Heart left ventricle (tissue), 16 donors: Measurements from ENCODE around the gene GRIA3. TPM values are rescaled to one million over a fixed set of nuclear protein-coding genes. Genes with fewer than 3 reads are reported as not detected.

Experiments
- ATAC-seq, 4 donors: fragments of 200-7000 bp; cut with Tn5 transposase; one replicate each; pipeline ENCODE4 v1.9.1; 2020 to 2022; ENCODE audit warnings: moderate library complexity in 4 of 4, mild to moderate bottlenecking in 3 of 4, moderate number of reproducible peaks in 1 of 4
- DNase-seq, 5 donors: peaks; one replicate each; pipeline ENCODE4 v3.0.0-alpha.2; 2020
- H3K27ac ChIP-seq, 12 donors: fragments of 200-600 bp; sonication (generic) in 4 of 12; one replicate each; pipeline versions ENCODE4 v1.5.0 to v1.8.0; 2016 to 2022; ENCODE audit warnings: mild to moderate bottlenecking in 2 of 12
- H3K27me3 ChIP-seq, 9 donors: fragments of 200-600 bp; sonication (generic) in 2 of 9; one replicate each; pipeline versions ENCODE4 v1.5.1 to v1.8.0; 2016 to 2022; ENCODE audit warnings: mild to moderate bottlenecking in 3 of 9
- H3K36me3 ChIP-seq, 9 donors: fragments of 200-600 bp; sonication (generic) in 2 of 9; one replicate each; pipeline versions ENCODE4 v1.5.0 to v1.8.0; 2018 to 2022; ENCODE audit warnings: mild to moderate bottlenecking in 2 of 9
- H3K4me1 ChIP-seq, 12 donors: fragments of 200-600 bp; sonication (generic) in 4 of 12; one replicate each; pipeline versions ENCODE4 v1.5.0 to v1.8.0; 2016 to 2022; ENCODE audit warnings: mild to moderate bottlenecking in 3 of 12
- H3K4me3 ChIP-seq, 12 donors: fragments of 200-600 bp; sonication (generic) in 4 of 12; one replicate each; pipeline versions ENCODE4 v1.5.0 to v1.8.0; 2017 to 2022; ENCODE audit warnings: mild to moderate bottlenecking in 9 of 12, moderate library complexity in 4 of 12
- H3K9me3 ChIP-seq, 12 donors: fragments of 200-600 bp; sonication (generic) in 4 of 12; one replicate each; pipeline versions ENCODE4 v1.5.0 to v1.8.0; 2016 to 2022; ENCODE audit warnings: mild to moderate bottlenecking in 1 of 12
- CTCF ChIP-seq, 12 donors: fragments of 200-600 bp; sonication (generic) in 4 of 12; IDR thresholded peaks; one replicate each; pipeline versions ENCODE4 v1.5.0 to v1.8.0; 2018 to 2022; ENCODE audit warnings: antibody characterized with exemption in 12 of 12, mild to moderate bottlenecking in 5 of 12
- POLR2A ChIP-seq, 2 donors: fragments of 450-650 bp; IDR thresholded peaks; one replicate each; pipeline ENCODE4 v1.6.1; 2017; ENCODE audit warnings: antibody characterized with exemption in 2 of 2, mild to moderate bottlenecking in 2 of 2, moderate library complexity in 2 of 2
- WGBS, 4 donors: extraction: QIAGEN DNeasy Blood & Tissue Kit in 2 of 4; methylation state at CpG; one replicate each; pipeline versions ENCODE4 v1.1.5 to v1.1.7; 2013 to 2018; 5-methylcytosine and 5-hydroxymethylcytosine counted together
- intact Hi-C, 10 donors: fragments of 100-400 bp; cut with DNase I; formaldehyde crosslinking; loops; one replicate each; pipeline versions ENCODE4 v1.11.1 to v1.14.2; 2022
- polyA plus RNA-seq, 2 donors: library from polyadenylated mRNA; stranded (reverse); fragments of 200-250 nt; gene quantifications; one replicate each; pipeline ENCODE4 v1.2.3, GENCODE V29; 2013
- total RNA-seq, 9 donors: library from RNA; depleted of rRNA in 2 of 9; stranded (reverse); fragments of >200 nt in 2 of 9; fragmentation: NEBNext Ultra II Directional in 3 of 9; extraction: Animal tissue kit (Norgen Biotek cat#: 25700) in 3 of 9; gene quantifications; one replicate each; pipeline versions ENCODE4 v1.1.0 to v1.2.4, GENCODE V29; 2016 to 2023
- donor health status: ischemic (EF 13 %, LVEDD 7.1; RV severe dilation, severe dysfunction).
- donor health status: healthy with polysubstance abuse.
- donor health status: DM: no; HTN: yes; CAD: no.
- donor health status: DM: no; HTN: no; CAD: no.
- donor health status: ischemic (EF 25% LVEDD 6.9; RV normal size, moderate dysfunction).
- donor health status: ischemic (EF 25% LVEDD 5.7; RV mildly dilated, moderate dysfunction).
- donor health status: healthy.
- donor health status: DM: yes; HTN: yes; CAD: no.
- donor health status: ischemic (EF 35%, LVEDD 5.7; RV mildly dilated, moderate dysfunction).
- donor health status: nonischemic (EF 11% LVEDD 7.7; RV severe dilation, severe dysfunction).
- donor health status: DM: yes; HTN: yes; CAD: no.
- donor health status: PGD.
- donor health status: ischemic (EF 29% LVEDD 5.4; RV normal size, mild dysfunction).
- donor health status: nonischemic (EF 23%, LVEDD 6.1; RV moderate dilation, normal function).

GRIA3 gene
- total and polyA plus RNA-seq, 11 donors: 0.07 to 12.9 (median 1.00) TPM

DNA sequence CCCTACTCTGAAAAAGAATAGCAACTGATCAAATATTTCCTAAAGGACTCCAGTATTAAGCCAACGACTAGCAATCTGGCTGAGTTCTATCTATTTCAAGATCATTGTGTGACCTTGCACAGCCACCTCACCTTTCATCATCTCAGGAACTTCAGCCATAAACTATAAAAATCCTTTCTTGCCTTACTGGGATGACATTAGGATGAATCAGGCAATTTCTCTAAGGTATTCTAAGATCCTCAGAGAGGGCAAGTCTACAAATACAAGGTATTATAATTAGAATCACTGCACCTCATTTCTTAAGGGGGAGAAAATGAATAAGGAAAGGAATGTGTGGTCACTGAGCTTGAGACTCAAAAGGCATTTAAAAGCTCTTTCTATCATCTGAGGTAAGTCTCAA, 152.6 kb downstream of the GRIA3 start:
- intact Hi-C loops: no loop called here
- no peak for ATAC-seq

GRCh38 chrX:123337886-123338639, 154.0 kb downstream of the GRIA3 start:
- DNase-seq (no peak), ATAC-seq (no peak)
- Histone ChIP-seq H3K4me3 (no peak overlapping the region), H3K27ac (no peak overlapping the region), H3K36me3 (no peaks in the 10 kb centered on the region), H3K4me1 (no peaks in the 10 kb centered on the region), H3K27me3 (no peaks in the 10 kb centered on the region), H3K9me3 (no peaks in the 10 kb centered on the region)
- TF ChIP-seq POLR2A (IDR thresholded peaks at IDR 0.05) (no peak), CTCF (IDR thresholded peaks at IDR 0.05) (no peak)
- intact Hi-C loops: no loop called here
- 52 to 65% (median 62%) methylated on average over 7 of the region's 7 CpGs for WGBS, 4 donors

More for the DNA sequence above, 152.6 kb downstream of the GRIA3 start:
- DNase-seq: no peak
- 63 to 90% (median 80%) methylated on average over 1 of the region's 1 CpG for WGBS, 4 donors
- Histone ChIP-seq H3K4me3 (no peak overlapping the region), H3K4me1 (no peaks in the 10 kb centered on the region), H3K27me3 (no peaks in the 10 kb centered on the region), H3K27ac (no peak overlapping the region), H3K9me3 (no peaks in the 10 kb centered on the region), H3K36me3 (no peaks in the 10 kb centered on the region)
- TF ChIP-seq POLR2A (IDR thresholded peaks at IDR 0.05) (no peak), CTCF (IDR thresholded peaks at IDR 0.05) (no peak)

GRCh38 chrX:123339221-123339905, 155.3 kb downstream of the GRIA3 start:
- Histone ChIP-seq H3K27me3 (no peaks in the 10 kb centered on the region), H3K4me1 (no peaks in the 10 kb centered on the region), H3K27ac (no peak overlapping the region), H3K4me3 (no peak overlapping the region), H3K9me3 (no peaks in the 10 kb centered on the region), H3K36me3 (no peaks in the 10 kb centered on the region)
- no peak for DNase-seq
- WGBS, 4 donors: 74 to 86% (median 79%) methylated on average over 4 of the region's 4 CpGs
- intact Hi-C loops: no loop called here
- no peak for ATAC-seq
- TF ChIP-seq CTCF (IDR thresholded peaks at IDR 0.05) (no peak), POLR2A (IDR thresholded peaks at IDR 0.05) (no peak)

- intact Hi-C loops: no loop called here
- Histone ChIP-seq H3K36me3 (no peaks in the 10 kb centered on the region), H3K9me3 (no peaks in the 10 kb centered on the region), H3K27ac (no peak overlapping the region), H3K27me3 (no peaks in the 10 kb centered on the region), H3K4me1 (no peaks in the 10 kb centered on the region), H3K4me3 (no peak overlapping the region)
- 25 to 28% (median 26%) methylated on average over 3 of the region's 3 CpGs for WGBS, 4 donors
- ATAC-seq (no peak), DNase-seq (no peak)
- no peak for TF ChIP-seq CTCF (IDR thresholded peaks at IDR 0.05)
- no peak for TF ChIP-seq POLR2A (IDR thresholded peaks at IDR 0.05)
These were observed 156.6 kb downstream of the GRIA3 start for GRCh38 chrX:123340696-123341095.
